Measurements from ENCODE around the gene CDK5RAP2. TPM values are rescaled to one million over a fixed set of nuclear protein-coding genes. Genes with fewer than 3 reads are reported as not detected.

Gene CDK5RAP2
- total RNA-seq, 1 experiment from 2014 or later: 50.0 TPM

DNA sequence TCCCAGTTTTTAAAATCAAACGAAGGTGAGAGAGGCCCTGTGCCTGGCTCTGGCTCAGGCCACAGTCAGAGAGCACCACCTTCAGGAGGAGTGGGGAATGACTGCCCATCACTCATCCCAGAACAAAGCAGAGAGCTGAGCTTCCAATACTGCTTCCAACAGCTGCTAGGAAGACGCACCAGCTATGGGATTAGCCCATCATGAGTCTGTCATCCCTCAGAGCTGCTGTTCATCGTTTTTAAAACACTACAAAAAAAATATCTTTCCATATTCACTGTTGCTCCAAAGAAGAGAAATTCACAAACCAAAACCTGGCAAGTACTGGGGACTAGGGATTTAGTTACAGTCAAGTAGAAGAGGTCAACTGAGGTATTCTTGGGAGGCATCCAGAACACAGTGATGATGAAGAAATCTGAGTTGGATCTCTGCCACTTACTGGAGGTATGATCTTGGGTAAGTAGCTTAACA lies 102.4 kb downstream of the CDK5RAP2 start:
- BruUV-seq (replicated peaks): no TSS peak
- POLR2A ChIA-PET: interaction anchor here (0.6 to 2.6 kb wide), 5 partner anchors 40 to 1123 kb away, joined by 3 to 25 read pairs (median 3); no protein-coding TSS in a partner anchor
- DNase-seq (ENCODE audit: unreplicated experiment): peak; percentile 97
- H3K4me3 Mint-ChIP-seq (ENCODE audit: unreplicated experiment): no peak overlapping the region
- TF ChIP-seq, protein P1, sequence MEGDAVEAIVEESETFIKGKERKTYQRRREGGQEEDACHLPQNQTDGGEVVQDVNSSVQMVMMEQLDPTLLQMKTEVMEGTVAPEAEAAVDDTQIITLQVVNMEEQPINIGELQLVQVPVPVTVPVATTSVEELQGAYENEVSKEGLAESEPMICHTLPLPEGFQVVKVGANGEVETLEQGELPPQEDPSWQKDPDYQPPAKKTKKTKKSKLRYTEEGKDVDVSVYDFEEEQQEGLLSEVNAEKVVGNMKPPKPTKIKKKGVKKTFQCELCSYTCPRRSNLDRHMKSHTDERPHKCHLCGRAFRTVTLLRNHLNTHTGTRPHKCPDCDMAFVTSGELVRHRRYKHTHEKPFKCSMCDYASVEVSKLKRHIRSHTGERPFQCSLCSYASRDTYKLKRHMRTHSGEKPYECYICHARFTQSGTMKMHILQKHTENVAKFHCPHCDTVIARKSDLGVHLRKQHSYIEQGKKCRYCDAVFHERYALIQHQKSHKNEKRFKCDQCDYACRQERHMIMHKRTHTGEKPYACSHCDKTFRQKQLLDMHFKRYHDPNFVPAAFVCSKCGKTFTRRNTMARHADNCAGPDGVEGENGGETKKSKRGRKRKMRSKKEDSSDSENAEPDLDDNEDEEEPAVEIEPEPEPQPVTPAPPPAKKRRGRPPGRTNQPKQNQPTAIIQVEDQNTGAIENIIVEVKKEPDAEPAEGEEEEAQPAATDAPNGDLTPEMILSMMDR (IDR thresholded peaks at IDR 0.05; ENCODE audit: unreplicated experiment): peak; percentile 82
- CTCF ChIA-PET: interaction anchor here (0.7 to 3.1 kb wide), 26 partner anchors 8 to 1885 kb away, joined by 3 to 19 read pairs (median 4); no protein-coding TSS in a partner anchor
- peaks cover 60% of the 10 kb centered on the region for H3K36me3 Mint-ChIP-seq (ENCODE audit: insufficient read depth, unreplicated experiment)
- H3K4me1 Mint-ChIP-seq (ENCODE audit: insufficient read depth, unreplicated experiment): peaks cover 23% of the 10 kb centered on the region
- H3K27me3 Mint-ChIP-seq (ENCODE audit: insufficient read depth, unreplicated experiment): no peaks in the 10 kb centered on the region
- no peaks in the 10 kb centered on the region for H3K9me3 Mint-ChIP-seq (ENCODE audit: unreplicated experiment)
- intact Hi-C loops (cut with micrococcal nuclease): loop anchor here (1.0 to 10.0 kb wide), 7 partner anchors 53 to 1880 kb away; no protein-coding TSS in a partner anchor
- no peak overlapping the region for H3K27ac Mint-ChIP-seq (ENCODE audit: low read depth, unreplicated experiment)

DNA sequence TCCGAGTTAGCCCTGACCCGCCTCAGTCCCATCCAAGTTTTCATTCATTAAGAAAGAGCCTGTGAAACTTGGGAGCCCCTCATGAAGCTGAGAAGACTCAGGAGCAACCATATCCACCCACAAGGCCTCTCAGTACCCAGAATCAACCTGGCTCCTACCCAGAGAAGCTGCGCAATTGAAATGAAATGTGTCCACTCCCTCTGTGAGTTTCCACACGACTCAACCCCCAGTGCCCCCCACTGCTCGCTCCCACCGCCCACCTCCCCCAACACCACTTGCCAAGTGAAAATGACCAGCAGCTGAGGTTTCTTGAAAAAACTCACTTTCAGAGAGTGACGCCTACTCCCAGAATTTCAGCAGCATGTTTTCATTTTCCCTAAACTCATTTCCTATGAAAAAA lies 104.6 kb downstream of the CDK5RAP2 start:
- Mint-ChIP-seq H3K27ac (ENCODE audit: low read depth, unreplicated experiment) (no peak overlapping the region), H3K9me3 (ENCODE audit: unreplicated experiment) (no peaks in the 10 kb centered on the region), H3K27me3 (ENCODE audit: insufficient read depth, unreplicated experiment) (no peaks in the 10 kb centered on the region), H3K4me3 (ENCODE audit: unreplicated experiment) (no peak overlapping the region), H3K4me1 (ENCODE audit: insufficient read depth, unreplicated experiment) (peaks cover 23% of the 10 kb centered on the region), H3K36me3 (ENCODE audit: insufficient read depth, unreplicated experiment) (peaks cover 60% of the 10 kb centered on the region)
- BruUV-seq (replicated peaks): no TSS peak
- DNase-seq (ENCODE audit: unreplicated experiment): peak; percentile 4
- intact Hi-C loops (cut with micrococcal nuclease): loop anchor here (5.0 to 10.0 kb wide), 3 partner anchors 133 to 1878 kb away; no protein-coding TSS in a partner anchor
- TF ChIP-seq, protein P1 (IDR thresholded peaks at IDR 0.05; ENCODE audit: unreplicated experiment): no peak
- ChIA-PET CTCF (interaction anchor here (1.5 to 1.7 kb wide), 2 partner anchors 35 to 36 kb away, joined by 3 read pairs; no protein-coding TSS in a partner anchor), POLR2A (no interaction called here)

DNA sequence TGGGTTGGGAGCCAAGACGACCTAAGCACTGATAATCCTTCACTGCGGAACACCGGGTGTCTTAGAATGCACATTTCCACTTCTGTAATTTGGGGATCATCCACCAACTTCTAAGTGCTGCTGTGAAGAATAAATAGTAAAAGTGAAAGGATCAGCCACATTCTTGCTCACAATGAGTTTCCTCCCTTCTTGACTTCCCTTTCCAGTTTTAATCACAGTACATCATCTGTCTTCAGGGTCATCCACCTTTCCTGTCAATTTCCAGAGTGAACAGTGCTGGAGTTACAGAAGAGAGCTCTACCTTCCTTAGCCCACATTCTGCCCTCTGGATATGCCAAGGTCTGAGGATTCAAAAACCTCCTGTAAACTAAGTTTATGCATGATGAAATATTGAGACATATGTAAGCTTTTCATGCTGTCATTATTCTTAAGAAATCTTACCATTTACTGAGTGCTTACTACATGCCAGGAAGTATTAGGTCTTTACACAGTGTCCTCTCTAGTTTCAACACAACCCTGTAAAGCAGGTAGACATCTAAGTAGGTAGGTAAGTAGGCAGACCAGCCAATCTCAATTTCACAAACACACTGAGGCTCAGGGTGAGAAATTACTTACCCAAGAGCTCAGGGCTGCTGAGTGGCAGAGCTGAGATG lies 105.2 kb downstream of the CDK5RAP2 start:
- DNase-seq (ENCODE audit: unreplicated experiment): peak; percentile 32
- peaks cover 63% of the 10 kb centered on the region for H3K36me3 Mint-ChIP-seq (ENCODE audit: insufficient read depth, unreplicated experiment)
- intact Hi-C loops (cut with micrococcal nuclease): loop anchor here (5.0 to 10.0 kb wide), 3 partner anchors 132 to 1877 kb away; no protein-coding TSS in a partner anchor
- H3K4me1 Mint-ChIP-seq (ENCODE audit: insufficient read depth, unreplicated experiment): peaks cover 23% of the 10 kb centered on the region
- TSS peak; percentile 85 for BruUV-seq (replicated peaks)
- CTCF ChIA-PET: interaction anchor here (0.7 to 1.7 kb wide), 2 partner anchors 34 to 62 kb away, joined by 3 to 4 read pairs; no protein-coding TSS in a partner anchor
- peak overlapping the region; percentile 87 for H3K27ac Mint-ChIP-seq (ENCODE audit: low read depth, unreplicated experiment)
- POLR2A ChIA-PET: no interaction called here
- H3K4me3 Mint-ChIP-seq (ENCODE audit: unreplicated experiment): no peak overlapping the region
- H3K27me3 Mint-ChIP-seq (ENCODE audit: insufficient read depth, unreplicated experiment): no peaks in the 10 kb centered on the region
- TF ChIP-seq, protein P1 (IDR thresholded peaks at IDR 0.05; ENCODE audit: unreplicated experiment): no peak
- H3K9me3 Mint-ChIP-seq (ENCODE audit: unreplicated experiment): no peaks in the 10 kb centered on the region

DNA sequence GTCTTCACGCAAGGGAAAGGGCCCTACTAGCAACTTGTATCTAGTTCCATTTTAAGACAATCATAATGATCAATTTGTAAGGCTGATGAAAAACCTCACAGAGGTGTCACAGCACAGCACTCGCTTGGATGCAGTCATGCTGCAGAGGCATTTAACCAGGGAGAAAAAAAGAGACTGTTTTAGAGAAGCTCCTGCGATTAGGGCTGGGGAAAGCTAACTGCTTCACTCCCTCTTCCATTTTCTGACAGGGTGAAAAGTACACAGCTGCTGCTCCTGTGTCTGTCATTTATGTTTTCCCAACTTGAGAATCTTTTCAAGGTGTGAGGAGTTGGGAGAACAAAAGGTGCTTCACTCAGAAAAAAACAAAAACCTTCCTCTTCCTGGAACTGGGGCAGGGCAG lies 106.4 kb downstream of the CDK5RAP2 start:
- Mint-ChIP-seq H3K27ac (ENCODE audit: low read depth, unreplicated experiment) (peak overlapping the region; percentile 87), H3K4me3 (ENCODE audit: unreplicated experiment) (no peak overlapping the region), H3K36me3 (ENCODE audit: insufficient read depth, unreplicated experiment) (peaks cover 61% of the 10 kb centered on the region), H3K27me3 (ENCODE audit: insufficient read depth, unreplicated experiment) (no peaks in the 10 kb centered on the region), H3K4me1 (ENCODE audit: insufficient read depth, unreplicated experiment) (peaks cover 23% of the 10 kb centered on the region), H3K9me3 (ENCODE audit: unreplicated experiment) (no peaks in the 10 kb centered on the region)
- TF ChIP-seq, protein P1 (IDR thresholded peaks at IDR 0.05; ENCODE audit: unreplicated experiment): no peak
- ChIA-PET POLR2A (interaction anchor here (0.7 to 1.0 kb wide), 2 partner anchors 24 to 422 kb away, joined by 3 to 5 read pairs; no protein-coding TSS in a partner anchor), CTCF (interaction anchor here (0.7 kb wide), 1 partner anchor 13 kb away, joined by 4 read pairs; no protein-coding TSS in a partner anchor)
- DNase-seq (ENCODE audit: unreplicated experiment): no peak
- intact Hi-C loops (cut with micrococcal nuclease): loop anchor here (10.0 kb wide), 1 partner anchor 1019 kb away; no protein-coding TSS in a partner anchor
- no TSS peak for BruUV-seq (replicated peaks)
